Measurements from ENCODE around the gene AGRP.

DNA sequence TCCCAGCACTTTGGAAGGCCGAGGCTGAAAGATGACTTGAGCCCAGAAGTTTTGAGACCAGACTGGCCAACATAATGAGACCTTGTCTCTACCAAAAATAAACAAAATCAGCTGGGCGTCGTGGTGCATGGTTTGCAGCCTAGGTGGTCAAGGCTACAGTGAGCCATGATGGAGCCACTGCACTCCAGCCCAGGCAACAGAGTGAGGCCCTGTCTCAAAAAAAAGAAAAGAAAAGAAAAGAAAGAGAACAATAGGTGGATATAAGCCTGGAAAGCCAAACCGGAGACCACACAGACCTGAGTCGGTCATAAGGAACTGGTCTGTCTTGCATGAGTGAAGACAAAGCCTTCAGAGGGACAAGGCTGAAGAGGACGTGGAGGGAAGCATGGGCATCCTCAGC, 16.8 kb downstream of the AGRP start:
- TF ChIP-seq GRHL2 (CRISPR knock-in tag; IDR thresholded peaks at IDR 0.05; ENCODE audit: insufficient replicate concordance, severe bottlenecking) (no peak), JUN (CRISPR knock-in tag; IDR thresholded peaks at IDR 0.05) (no peak), ETV6 (CRISPR knock-in tag; IDR thresholded peaks at IDR 0.05) (no peak), NR1H2 (CRISPR knock-in tag; IDR thresholded peaks at IDR 0.05) (no peak)
- TF ChIP-seq, protein P1, sequence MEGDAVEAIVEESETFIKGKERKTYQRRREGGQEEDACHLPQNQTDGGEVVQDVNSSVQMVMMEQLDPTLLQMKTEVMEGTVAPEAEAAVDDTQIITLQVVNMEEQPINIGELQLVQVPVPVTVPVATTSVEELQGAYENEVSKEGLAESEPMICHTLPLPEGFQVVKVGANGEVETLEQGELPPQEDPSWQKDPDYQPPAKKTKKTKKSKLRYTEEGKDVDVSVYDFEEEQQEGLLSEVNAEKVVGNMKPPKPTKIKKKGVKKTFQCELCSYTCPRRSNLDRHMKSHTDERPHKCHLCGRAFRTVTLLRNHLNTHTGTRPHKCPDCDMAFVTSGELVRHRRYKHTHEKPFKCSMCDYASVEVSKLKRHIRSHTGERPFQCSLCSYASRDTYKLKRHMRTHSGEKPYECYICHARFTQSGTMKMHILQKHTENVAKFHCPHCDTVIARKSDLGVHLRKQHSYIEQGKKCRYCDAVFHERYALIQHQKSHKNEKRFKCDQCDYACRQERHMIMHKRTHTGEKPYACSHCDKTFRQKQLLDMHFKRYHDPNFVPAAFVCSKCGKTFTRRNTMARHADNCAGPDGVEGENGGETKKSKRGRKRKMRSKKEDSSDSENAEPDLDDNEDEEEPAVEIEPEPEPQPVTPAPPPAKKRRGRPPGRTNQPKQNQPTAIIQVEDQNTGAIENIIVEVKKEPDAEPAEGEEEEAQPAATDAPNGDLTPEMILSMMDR (IDR thresholded peaks at IDR 0.05) = no peak
- TF ChIP-seq, protein P2, sequence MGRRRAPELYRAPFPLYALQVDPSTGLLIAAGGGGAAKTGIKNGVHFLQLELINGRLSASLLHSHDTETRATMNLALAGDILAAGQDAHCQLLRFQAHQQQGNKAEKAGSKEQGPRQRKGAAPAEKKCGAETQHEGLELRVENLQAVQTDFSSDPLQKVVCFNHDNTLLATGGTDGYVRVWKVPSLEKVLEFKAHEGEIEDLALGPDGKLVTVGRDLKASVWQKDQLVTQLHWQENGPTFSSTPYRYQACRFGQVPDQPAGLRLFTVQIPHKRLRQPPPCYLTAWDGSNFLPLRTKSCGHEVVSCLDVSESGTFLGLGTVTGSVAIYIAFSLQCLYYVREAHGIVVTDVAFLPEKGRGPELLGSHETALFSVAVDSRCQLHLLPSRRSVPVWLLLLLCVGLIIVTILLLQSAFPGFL (CRISPR knock-in tag; IDR thresholded peaks at IDR 0.05; ENCODE audit: borderline replicate concordance) = no peak
- TF ChIP-seq, protein P3, sequence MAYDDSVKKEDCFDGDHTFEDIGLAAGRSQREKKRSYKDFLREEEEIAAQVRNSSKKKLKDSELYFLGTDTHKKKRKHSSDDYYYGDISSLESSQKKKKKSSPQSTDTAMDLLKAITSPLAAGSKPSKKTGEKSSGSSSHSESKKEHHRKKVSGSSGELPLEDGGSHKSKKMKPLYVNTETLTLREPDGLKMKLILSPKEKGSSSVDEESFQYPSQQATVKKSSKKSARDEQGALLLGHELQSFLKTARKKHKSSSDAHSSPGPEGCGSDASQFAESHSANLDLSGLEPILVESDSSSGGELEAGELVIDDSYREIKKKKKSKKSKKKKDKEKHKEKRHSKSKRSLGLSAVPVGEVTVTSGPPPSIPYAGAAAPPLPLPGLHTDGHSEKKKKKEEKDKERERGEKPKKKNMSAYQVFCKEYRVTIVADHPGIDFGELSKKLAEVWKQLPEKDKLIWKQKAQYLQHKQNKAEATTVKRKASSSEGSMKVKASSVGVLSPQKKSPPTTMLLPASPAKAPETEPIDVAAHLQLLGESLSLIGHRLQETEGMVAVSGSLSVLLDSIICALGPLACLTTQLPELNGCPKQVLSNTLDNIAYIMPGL (CRISPR knock-in tag; IDR thresholded peaks at IDR 0.05) = no peak
- TF ChIP-seq, protein P4, sequence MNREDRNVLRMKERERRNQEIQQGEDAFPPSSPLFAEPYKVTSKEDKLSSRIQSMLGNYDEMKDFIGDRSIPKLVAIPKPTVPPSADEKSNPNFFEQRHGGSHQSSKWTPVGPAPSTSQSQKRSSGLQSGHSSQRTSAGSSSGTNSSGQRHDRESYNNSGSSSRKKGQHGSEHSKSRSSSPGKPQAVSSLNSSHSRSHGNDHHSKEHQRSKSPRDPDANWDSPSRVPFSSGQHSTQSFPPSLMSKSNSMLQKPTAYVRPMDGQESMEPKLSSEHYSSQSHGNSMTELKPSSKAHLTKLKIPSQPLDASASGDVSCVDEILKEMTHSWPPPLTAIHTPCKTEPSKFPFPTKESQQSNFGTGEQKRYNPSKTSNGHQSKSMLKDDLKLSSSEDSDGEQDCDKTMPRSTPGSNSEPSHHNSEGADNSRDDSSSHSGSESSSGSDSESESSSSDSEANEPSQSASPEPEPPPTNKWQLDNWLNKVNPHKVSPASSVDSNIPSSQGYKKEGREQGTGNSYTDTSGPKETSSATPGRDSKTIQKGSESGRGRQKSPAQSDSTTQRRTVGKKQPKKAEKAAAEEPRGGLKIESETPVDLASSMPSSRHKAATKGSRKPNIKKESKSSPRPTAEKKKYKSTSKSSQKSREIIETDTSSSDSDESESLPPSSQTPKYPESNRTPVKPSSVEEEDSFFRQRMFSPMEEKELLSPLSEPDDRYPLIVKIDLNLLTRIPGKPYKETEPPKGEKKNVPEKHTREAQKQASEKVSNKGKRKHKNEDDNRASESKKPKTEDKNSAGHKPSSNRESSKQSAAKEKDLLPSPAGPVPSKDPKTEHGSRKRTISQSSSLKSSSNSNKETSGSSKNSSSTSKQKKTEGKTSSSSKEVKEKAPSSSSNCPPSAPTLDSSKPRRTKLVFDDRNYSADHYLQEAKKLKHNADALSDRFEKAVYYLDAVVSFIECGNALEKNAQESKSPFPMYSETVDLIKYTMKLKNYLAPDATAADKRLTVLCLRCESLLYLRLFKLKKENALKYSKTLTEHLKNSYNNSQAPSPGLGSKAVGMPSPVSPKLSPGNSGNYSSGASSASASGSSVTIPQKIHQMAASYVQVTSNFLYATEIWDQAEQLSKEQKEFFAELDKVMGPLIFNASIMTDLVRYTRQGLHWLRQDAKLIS (CRISPR knock-in tag; IDR thresholded peaks at IDR 0.05; ENCODE audit: borderline replicate concordance) = no peak
